ENCODE results near the gene NTRK2. TPM values are rescaled to one million over a fixed set of nuclear protein-coding genes. Genes with fewer than 3 reads are reported as not detected.
"Not testable (repeated sequence)": the region's sequence is repeated elsewhere in the genome, so short reads cannot be mapped to it uniquely, and the experiment has no call there.

The NTRK2 gene
- total RNA-seq, 2 experiments from 2014 or later: 0.45 to 0.65 TPM

DNA sequence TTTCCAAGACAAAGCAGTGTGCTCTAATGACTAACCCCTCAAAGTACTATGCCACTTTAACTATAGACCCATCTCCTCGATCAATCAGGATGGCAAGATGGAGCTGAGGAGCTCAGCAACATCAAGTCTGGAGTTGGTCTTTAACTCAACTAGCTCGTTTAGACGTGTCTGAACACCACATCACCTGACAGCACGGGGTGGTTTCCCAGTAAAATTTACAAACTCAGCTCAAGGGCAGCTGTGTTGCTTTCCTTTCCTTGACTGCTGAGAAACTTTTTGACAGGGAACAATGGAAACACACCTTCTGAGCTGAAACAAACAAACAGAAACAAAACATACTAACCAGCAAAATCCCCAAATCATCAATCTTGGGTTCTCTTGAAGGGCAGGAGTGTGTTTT is 202.5 kb downstream of the NTRK2 start:
- no peaks in the 10 kb centered on the region for H3K27me3 Mint-ChIP-seq
- ChIA-PET POLR2A (no interaction called here), CTCF (no interaction called here)
- peaks cover 5% of the 10 kb centered on the region for H3K4me1 Mint-ChIP-seq (ENCODE audit: low read depth)
- no peaks in the 10 kb centered on the region for H3K9me3 Mint-ChIP-seq
- intact Hi-C loops (cut with micrococcal nuclease): no loop called here
- DNase-seq: no peak
- no peak overlapping the region for H3K27ac Mint-ChIP-seq
- H3K36me3 Mint-ChIP-seq: no peaks in the 10 kb centered on the region
- H3K4me3 Mint-ChIP-seq: no peak overlapping the region

GRCh38 chr9:84874022-84874421 is 204.5 kb downstream of the NTRK2 start:
- Mint-ChIP-seq H3K27ac (no peak overlapping the region), H3K9me3 (no peaks in the 10 kb centered on the region), H3K4me3 (no peak overlapping the region), H3K36me3 (no peaks in the 10 kb centered on the region), H3K4me1 (ENCODE audit: low read depth) (peaks cover 5% of the 10 kb centered on the region), H3K27me3 (no peaks in the 10 kb centered on the region)
- ChIA-PET POLR2A (no interaction called here), CTCF (no interaction called here)
- no peak for DNase-seq
- intact Hi-C loops (cut with micrococcal nuclease): no loop called here

DNA sequence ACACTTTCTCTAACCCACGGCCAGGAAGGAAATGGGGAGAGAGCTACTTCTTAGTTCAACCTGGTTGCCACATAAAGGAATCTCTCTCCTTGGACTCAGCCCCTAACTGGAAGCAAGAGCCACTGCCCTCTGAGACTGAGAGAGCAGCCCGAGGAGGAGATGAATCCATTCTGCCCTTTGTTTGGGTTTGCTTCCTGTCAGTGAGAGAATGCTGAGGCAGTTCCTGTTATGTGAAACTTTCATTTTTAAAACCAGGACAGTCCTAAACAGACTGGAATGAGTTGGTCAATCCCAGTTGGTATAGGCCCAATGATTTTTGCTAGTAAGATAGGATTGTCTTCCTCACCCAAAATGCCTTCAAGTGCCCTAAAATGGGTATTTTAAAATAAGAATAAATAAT is 205.1 kb downstream of the NTRK2 start:
- ChIA-PET CTCF (no interaction called here), POLR2A (no interaction called here)
- Mint-ChIP-seq H3K27me3 (no peaks in the 10 kb centered on the region), H3K36me3 (no peaks in the 10 kb centered on the region), H3K9me3 (no peaks in the 10 kb centered on the region), H3K4me3 (no peak overlapping the region), H3K27ac (no peak overlapping the region), H3K4me1 (ENCODE audit: low read depth) (peaks cover 5% of the 10 kb centered on the region)
- intact Hi-C loops (cut with micrococcal nuclease): no loop called here
- no peak for DNase-seq

- H3K9me3 Mint-ChIP-seq: no peaks in the 10 kb centered on the region
- CTCF ChIA-PET: no interaction called here
- POLR2A ChIA-PET: no interaction called here
- no peak overlapping the region for H3K27ac Mint-ChIP-seq
- H3K36me3 Mint-ChIP-seq: no peaks in the 10 kb centered on the region
- H3K4me3 Mint-ChIP-seq: no peak overlapping the region
- no peaks in the 10 kb centered on the region for H3K27me3 Mint-ChIP-seq
- H3K4me1 Mint-ChIP-seq (ENCODE audit: low read depth): peaks cover 5% of the 10 kb centered on the region
- DNase-seq: no peak
- intact Hi-C loops (cut with micrococcal nuclease): no loop called here
These were observed 205.7 kb downstream of the NTRK2 start for GRCh38 chr9:84875193-84875592.

- CTCF ChIA-PET: no interaction called here
- Mint-ChIP-seq H3K4me1 (ENCODE audit: low read depth) (no peaks in the 10 kb centered on the region), H3K27me3 (no peaks in the 10 kb centered on the region), H3K9me3 (no peaks in the 10 kb centered on the region), H3K36me3 (no peaks in the 10 kb centered on the region), H3K4me3 (no peak overlapping the region), H3K27ac (no peak overlapping the region)
- DNase-seq: no peak
- POLR2A ChIA-PET: no interaction called here
- intact Hi-C loops (cut with micrococcal nuclease): no loop called here
These were observed 210.1 kb downstream of the NTRK2 start for GRCh38 chr9:84879631-84880030.

DNA sequence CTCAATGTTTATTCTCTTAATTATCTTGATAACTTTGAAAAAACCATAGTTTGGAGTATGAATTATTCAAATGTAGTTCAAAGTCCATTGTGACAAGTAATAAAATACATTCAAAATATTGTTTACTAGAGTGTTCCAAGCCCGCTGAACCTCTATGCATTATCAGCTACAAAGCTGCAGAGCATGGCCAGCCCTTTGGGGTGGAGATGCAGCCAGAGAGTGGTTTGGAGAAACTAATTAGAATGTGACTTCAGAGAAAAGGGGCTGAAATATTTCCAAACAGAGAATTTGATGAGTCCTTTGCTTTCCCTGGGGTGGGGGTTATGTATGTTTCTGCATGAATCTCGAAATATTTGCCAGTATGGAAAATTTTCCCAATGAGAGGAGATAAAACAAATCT is 211.3 kb downstream of the NTRK2 start:
- Mint-ChIP-seq H3K9me3 (no peaks in the 10 kb centered on the region), H3K27ac (no peak overlapping the region), H3K27me3 (no peaks in the 10 kb centered on the region), H3K36me3 (no peaks in the 10 kb centered on the region), H3K4me3 (no peak overlapping the region), H3K4me1 (ENCODE audit: low read depth) (no peaks in the 10 kb centered on the region)
- POLR2A ChIA-PET: no interaction called here
- CTCF ChIA-PET: no interaction called here
- no peak for DNase-seq
- intact Hi-C loops (cut with micrococcal nuclease): no loop called here

DNA sequence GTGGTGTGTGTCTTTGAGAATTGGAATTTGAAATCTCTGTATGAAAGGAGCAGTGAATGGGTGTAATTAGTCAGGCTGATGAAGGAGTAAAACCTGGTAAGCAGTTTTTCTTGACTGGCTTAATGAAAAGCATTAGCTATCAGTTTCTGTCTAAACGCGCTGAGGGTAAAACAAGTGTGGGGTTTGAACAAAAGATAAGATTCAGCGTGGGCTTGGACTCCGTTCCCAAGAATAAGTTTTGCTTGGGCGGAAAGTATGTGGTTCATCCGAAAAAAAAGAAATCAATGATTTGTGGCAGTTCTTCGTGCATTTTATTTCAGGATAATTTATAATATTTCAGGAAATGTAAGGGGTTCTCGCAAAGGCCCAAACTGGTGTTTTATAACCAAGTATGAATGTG is 217.3 kb downstream of the NTRK2 start:
- Mint-ChIP-seq H3K4me3 (no peak overlapping the region), H3K36me3 (no peaks in the 10 kb centered on the region), H3K27me3 (no peaks in the 10 kb centered on the region), H3K9me3 (no peaks in the 10 kb centered on the region), H3K27ac (no peak overlapping the region), H3K4me1 (ENCODE audit: low read depth) (no peaks in the 10 kb centered on the region)
- intact Hi-C loops (cut with micrococcal nuclease): no loop called here
- POLR2A ChIA-PET: no interaction called here
- DNase-seq: no peak
- CTCF ChIA-PET: no interaction called here

DNA sequence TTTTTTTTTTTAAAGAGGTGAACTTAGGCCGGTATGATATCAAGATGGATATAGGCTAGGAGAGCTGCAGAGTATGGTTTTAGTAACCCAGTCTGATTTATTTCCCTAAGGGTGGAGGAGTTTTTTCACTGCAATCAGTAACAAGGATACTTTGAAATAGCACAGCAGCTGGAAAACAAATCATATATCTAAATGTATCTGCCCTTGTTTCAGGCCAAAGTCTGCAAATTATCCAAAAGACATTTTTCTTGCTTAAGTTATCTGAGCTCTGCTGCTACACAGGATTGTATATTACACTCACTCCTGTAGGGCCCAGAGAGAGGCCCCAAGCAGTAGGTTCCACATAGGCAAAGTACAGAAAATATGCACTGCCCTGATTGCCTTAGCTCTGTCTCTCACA is 222.4 kb downstream of the NTRK2 start:
- H3K4me1 Mint-ChIP-seq (ENCODE audit: low read depth): no peaks in the 10 kb centered on the region
- no peak overlapping the region for H3K27ac Mint-ChIP-seq
- no peaks in the 10 kb centered on the region for H3K36me3 Mint-ChIP-seq
- no peak overlapping the region for H3K4me3 Mint-ChIP-seq
- ChIA-PET CTCF (no interaction called here), POLR2A (no interaction called here)
- H3K27me3 Mint-ChIP-seq: no peaks in the 10 kb centered on the region
- no peaks in the 10 kb centered on the region for H3K9me3 Mint-ChIP-seq
- intact Hi-C loops (cut with micrococcal nuclease): no loop called here
- no peak for DNase-seq

GRCh38 chr9:84893419-84894128 is 224.0 kb downstream of the NTRK2 start:
- Mint-ChIP-seq H3K4me1 (ENCODE audit: low read depth) (no peaks in the 10 kb centered on the region), H3K4me3 (no peak overlapping the region), H3K36me3 (no peaks in the 10 kb centered on the region), H3K9me3 (no peaks in the 10 kb centered on the region), H3K27ac (no peak overlapping the region), H3K27me3 (no peaks in the 10 kb centered on the region)
- intact Hi-C loops (cut with micrococcal nuclease): no loop called here
- DNase-seq: no peak
- CTCF ChIA-PET: no interaction called here
- POLR2A ChIA-PET: no interaction called here

- H3K4me3 Mint-ChIP-seq: no peak overlapping the region
- CTCF ChIA-PET: interaction anchor here (0.9 kb wide), 1 partner anchor 136 kb away, joined by 3 read pairs; no protein-coding TSS in a partner anchor
- H3K27ac Mint-ChIP-seq: no peak overlapping the region
- intact Hi-C loops (cut with micrococcal nuclease): no loop called here
- no peaks in the 10 kb centered on the region for H3K4me1 Mint-ChIP-seq (ENCODE audit: low read depth)
- no peaks in the 10 kb centered on the region for H3K36me3 Mint-ChIP-seq
- no peak for DNase-seq
- H3K27me3 Mint-ChIP-seq: no peaks in the 10 kb centered on the region
- H3K9me3 Mint-ChIP-seq: no peaks in the 10 kb centered on the region
- POLR2A ChIA-PET: no interaction called here
These were observed 225.3 kb downstream of the NTRK2 start for GRCh38 chr9:84894859-84895258.

GRCh38 chr9:84897362-84898094 is 228.0 kb downstream of the NTRK2 start:
- ChIA-PET POLR2A (no interaction called here), CTCF (no interaction called here)
- H3K36me3 Mint-ChIP-seq: no peaks in the 10 kb centered on the region
- H3K4me1 Mint-ChIP-seq (ENCODE audit: low read depth): no peaks in the 10 kb centered on the region
- no peak overlapping the region for H3K4me3 Mint-ChIP-seq
- no peak for DNase-seq
- H3K27me3 Mint-ChIP-seq: peaks cover 2% of the 10 kb centered on the region
- no peaks in the 10 kb centered on the region for H3K9me3 Mint-ChIP-seq
- H3K27ac Mint-ChIP-seq: no peak overlapping the region
- intact Hi-C loops (cut with micrococcal nuclease): no loop called here

DNA sequence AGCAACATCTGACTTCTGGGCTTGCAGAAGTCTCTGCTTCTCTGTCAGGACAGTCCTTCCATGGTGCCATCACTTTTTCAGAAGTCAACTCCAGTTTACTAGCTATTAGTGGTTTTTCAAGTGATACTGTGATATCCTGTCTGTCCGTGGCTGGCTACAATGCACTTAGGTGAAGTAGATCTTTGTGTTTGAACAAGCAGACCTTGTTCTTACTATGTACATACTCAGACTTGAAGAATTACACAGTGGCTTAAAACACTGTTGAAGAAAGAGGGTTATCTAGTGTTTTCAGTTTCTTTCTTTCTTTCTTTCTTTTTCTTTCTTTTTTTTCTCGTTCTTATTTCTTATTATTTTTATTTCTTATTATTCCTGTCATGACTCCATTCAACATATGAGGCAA is 228.7 kb downstream of the NTRK2 start:
- H3K27ac Mint-ChIP-seq: no peak overlapping the region
- H3K9me3 Mint-ChIP-seq: no peaks in the 10 kb centered on the region
- DNase-seq: no peak
- H3K36me3 Mint-ChIP-seq: no peaks in the 10 kb centered on the region
- no peaks in the 10 kb centered on the region for H3K4me1 Mint-ChIP-seq (ENCODE audit: low read depth)
- ChIA-PET POLR2A (no interaction called here), CTCF (no interaction called here)
- peaks cover 2% of the 10 kb centered on the region for H3K27me3 Mint-ChIP-seq
- H3K4me3 Mint-ChIP-seq: no peak overlapping the region
- intact Hi-C loops (cut with micrococcal nuclease): no loop called here

- intact Hi-C loops (cut with micrococcal nuclease); H3K9me3 Mint-ChIP-seq; H3K4me3 Mint-ChIP-seq; H3K27ac Mint-ChIP-seq; H3K4me1 Mint-ChIP-seq (ENCODE audit: low read depth); DNase-seq; H3K27me3 Mint-ChIP-seq; POLR2A ChIA-PET; CTCF ChIA-PET; H3K36me3 Mint-ChIP-seq: not testable (repeated sequence)
These were observed 229.1 kb downstream of the NTRK2 start for GRCh38 chr9:84898618-84899017.
